ENCODE results near the gene NAA35.

GRCh38 chr9:85964526-85964925 is 23.6 kb downstream of the NAA35 start:
- TF ChIP-seq POLR2AphosphoS5 (IDR thresholded peaks at IDR 0.05; ENCODE audit: low read depth, low read length) = no peak
- no peak for TF ChIP-seq REST (IDR thresholded peaks at IDR 0.05; ENCODE audit: insufficient read depth in 1 of 2, low read depth in 2 of 2, low read length in 2 of 2)
- TF ChIP-seq TAF1 (IDR thresholded peaks at IDR 0.05; ENCODE audit: borderline replicate concordance, insufficient read depth, low read length) = no peak
- TF ChIP-seq SIN3A (IDR thresholded peaks at IDR 0.05; ENCODE audit: borderline replicate concordance, insufficient read depth, low read length) = no peak
